ENCODE results near the gene SH3PXD2A.

SH3PXD2A gene

GRCh38 chr10:103716206-103717160 lies 138.9 kb downstream of the SH3PXD2A start:
- DNase-seq = no peak

- no peak for DNase-seq
Observed at GRCh38 chr10:103715430-103715829, 139.9 kb downstream of the SH3PXD2A start.

DNA sequence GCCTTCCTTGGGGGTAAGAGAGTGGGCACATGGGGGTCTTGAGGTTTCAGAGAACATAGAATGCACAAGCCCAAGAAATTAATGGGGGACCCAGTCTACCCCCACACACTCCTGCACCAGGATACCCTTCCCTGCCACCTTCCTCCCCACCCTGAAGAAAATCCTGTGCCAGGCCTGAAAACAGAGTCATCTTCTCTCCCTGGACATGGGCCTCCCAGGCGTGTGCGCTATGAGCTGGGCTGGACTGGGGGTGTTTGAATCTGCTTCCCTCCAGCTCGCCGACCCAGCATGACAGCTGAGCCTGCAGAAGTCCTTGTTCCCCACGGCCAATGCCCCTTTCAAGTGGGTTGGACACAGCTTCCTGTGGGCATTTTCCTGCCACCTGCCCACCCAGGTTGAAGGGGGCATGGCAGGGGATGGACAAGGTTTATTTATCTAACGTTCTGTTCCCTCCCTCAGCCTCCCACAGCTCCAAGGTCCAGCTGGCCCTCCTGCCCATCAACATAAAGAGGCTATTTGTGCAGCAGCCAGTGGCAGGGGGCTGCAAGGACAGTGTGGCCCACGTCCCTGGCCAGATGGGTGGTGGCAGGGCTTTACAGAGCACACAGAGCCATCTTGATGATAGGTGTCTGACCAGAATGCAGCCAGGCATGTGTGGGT lies 141.0 kb downstream of the SH3PXD2A start:
- no peak for DNase-seq

DNA sequence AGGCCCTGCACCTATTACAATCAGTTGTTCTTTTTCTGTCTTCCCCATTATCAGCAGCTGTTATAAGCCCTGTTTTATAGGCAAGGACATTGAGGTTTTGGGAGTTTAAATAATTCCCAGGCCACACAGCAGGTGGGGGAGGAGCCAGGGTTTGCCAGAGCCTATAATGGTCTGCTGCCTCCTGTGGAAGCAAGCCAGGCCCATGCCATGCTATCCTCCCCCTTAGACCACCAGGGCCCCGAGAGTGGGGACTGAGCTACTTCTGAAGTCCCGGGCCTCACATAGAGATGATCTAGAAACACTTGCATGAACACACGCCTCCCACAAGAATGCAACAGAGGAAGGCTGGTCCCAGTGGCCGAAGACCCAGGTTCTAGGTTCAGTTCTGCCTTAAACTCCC lies 141.7 kb downstream of the SH3PXD2A start:
- DNase-seq = no peak

DNA sequence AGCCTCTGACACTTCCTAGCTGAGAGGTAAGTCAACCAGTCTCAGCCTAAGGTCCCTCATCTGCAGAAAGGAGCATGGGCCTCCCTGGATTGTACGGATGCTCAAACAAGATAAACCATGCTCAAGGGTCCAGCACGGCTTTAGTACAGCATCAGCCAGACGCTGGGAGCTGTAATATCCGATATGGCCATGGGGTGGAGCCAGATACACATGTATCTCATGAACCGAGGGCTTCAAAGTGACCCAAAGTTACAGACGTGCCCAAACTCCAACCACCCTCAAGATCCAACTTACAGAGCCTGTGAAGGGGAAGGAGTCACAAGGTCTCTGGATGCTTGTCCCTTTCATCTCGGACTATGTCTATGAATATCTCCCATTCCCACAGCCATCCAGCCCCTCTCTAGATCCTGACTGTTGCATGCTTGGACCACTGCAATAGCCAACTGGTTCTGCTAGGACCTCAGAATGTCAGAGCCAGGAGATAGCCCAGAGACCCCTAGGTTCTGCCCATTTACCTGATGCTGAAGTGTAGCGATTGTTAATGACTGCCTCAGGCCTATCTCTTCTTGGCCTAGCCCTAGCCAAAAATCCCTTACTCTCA lies 142.4 kb downstream of the SH3PXD2A start:
- DNase-seq = peak; percentile 81

- no peak for DNase-seq
Observed at GRCh38 chr10:103712146-103712545, 143.2 kb downstream of the SH3PXD2A start.

GRCh38 chr10:103711351-103711994 lies 143.9 kb downstream of the SH3PXD2A start:
- no peak for DNase-seq

GRCh38 chr10:103710490-103710889 lies 144.9 kb downstream of the SH3PXD2A start:
- no peak for DNase-seq

DNA sequence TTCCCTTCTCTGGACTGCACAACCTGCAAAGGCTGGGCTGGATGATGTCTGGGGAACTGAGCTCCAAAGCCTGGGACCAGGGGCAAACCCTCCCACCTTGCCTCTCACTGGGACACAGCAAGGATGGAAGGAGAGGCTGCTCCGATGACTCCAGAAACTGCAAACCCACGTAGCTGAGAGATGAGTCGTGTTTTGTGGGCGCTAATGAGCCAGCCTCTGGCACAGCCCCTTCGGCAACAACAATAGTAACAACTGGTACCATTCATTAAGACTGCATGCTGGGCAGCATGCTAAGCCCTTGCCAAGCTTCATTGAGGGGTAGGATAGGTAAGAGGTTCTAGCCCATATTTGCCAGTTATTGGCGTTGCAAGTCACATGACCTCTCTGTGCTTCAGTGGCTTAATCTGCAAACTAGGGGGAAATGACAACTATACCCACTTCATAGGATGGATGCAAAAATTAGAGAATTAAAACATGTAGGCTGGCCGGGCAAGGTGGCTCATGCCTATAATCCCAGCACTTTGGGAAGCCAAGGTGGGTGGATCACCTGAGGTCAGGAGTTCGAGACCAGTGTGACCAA lies 145.9 kb downstream of the SH3PXD2A start:
- no peak for DNase-seq

- DNase-seq = no peak
Observed at GRCh38 chr10:103708627-103709288, 146.6 kb downstream of the SH3PXD2A start.

DNA sequence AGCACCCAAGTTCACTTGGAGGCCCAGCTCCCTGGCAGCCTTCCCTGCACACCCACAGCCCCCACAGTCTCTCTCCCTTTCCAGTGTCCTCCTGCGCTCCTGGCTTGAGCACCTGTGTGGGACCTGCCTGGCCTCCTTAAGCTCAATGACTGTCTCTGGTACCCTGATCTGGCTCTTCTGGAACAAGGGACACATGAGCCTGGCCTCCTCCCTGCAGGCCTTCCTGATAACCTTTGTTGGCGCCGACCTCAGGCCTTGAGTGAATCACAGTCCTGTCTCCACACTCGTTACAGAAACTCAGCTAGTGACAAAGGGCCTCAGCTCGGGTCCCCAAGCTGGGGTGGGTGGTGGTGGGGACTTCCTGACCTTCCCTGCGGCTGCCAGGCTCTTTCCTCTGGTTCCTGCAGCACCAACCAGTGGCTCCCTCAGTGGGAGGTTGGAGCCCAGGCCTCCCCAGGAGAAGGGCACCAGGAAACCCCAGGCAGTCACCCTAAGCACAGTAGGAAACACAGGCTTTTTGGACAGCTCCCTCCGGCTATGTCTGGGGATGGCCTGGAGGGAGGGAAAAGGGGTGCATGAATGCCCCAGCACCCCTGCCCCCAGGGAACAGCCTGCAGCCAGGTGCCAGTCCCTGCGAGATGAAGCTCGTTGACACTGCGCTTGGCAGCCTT lies 147.3 kb downstream of the SH3PXD2A start:
- no peak for DNase-seq

- no peak for DNase-seq
Observed at GRCh38 chr10:103706762-103707161, 148.6 kb downstream of the SH3PXD2A start.

DNA sequence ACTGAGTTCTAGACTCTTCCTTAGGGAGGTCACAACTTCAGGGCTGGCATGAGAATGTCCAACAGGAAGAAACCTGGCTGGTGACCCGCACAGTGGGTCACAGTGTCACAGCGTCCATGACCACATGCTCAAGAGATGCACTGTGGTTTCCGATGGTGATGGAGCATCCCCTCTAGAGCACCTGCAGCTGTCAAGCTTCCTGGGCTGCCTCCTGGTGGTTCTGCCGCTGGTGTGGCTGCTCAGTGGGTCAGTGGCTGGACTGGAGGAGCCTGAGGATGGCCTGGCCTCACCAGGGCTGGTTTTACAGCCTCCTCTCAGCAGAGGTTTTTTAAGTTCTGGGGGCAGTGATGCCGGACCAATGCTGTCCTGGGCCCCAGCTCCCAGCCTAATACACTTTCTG lies 149.3 kb downstream of the SH3PXD2A start:
- DNase-seq = no peak

DNA sequence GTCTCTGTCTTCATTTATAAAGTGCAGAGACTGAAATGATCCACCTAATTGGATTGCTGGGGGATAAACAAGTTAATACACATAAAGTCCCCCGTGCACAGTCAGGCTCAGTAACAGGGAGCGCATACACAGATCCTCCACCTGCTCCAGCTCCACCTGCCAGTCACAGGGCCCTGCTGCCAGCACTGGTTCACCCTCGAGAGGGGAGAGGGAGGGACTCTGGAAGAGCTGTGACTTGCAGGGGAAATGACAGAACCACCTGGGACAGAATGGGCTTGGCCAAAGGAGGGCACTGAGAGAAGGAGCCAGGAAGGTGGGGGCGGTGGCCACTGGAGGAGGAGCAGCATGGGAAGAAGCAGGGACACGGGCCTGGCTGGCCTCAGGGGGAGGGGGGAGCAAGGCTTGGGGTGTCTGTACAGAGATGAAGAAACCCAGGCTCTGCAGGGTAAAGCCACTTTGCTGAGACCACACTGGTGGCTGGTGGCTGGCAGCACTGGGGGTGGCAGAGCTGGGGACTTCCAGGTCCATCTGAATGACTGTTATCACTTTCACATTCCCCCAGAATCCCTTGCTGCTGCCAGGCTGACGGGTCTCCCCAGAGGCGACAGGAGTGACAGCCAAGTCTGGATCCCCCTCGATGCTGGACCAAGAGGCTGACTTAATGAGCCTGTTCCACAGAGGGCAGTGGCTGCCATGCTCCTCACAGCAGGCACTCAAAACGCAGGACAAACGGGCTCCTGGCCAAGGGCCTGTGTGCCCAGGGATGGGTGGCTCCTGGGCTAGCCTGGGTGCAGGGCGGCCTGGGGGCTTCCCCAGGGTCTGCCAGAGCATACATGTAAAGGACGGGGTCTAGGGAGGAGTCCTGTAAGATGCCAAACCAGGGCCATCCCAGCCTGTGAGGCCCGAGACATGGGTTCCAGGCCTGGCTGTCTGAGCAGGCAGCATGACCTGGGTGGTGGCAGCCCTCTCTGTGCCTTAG lies 151.1 kb downstream of the SH3PXD2A start:
- no peak for DNase-seq

DNA sequence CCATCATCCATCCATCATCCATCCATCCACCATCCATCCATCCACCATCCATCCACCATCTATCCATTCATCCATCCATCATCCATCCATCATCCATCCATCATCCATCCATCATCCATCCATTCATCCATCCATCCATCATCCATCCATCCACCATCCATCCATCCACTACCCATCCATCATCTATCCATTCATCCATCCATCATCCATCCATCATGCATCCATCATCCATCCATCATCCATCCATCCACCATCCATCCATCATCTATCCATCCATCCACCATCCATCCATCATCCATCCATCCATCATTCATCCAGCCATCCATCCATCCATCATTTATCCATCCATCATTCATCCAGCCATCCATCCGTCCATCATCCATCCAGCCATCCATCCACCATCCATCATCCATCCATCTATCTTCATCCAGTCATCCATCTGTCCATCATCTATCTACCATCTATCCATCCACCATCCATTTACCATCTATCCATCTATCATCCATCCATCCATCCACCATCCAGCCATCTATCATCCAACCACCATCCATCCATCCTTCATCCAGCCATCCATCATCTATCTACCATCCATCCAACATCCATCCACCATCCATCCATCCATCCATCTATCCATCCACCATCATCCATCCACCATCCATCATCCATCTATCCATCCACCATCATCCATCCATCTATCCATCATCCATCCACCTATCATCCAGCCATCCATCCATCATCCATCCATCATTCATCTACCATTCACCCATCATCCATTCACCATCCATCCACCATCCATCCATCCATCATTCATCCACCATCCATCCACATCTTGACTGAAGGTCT lies 153.8 kb downstream of the SH3PXD2A start:
- DNase-seq = no peak

DNA sequence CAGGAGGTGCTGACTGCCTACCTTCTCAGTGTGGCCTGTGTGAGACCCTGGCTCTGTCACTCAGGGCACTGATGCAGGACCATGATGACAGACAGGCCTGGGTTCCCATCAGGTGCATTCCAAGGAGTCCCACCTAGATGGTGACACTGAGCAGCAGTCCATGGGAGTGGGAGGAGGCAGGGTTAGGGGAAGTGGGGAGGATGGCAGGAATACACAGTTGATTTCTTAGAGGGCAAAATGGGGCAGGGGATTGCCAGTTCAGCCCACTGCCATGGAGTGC lies 155.0 kb downstream of the SH3PXD2A start:
- DNase-seq = no peak

- no peak for DNase-seq
Observed at GRCh38 chr10:103699611-103700435, 155.6 kb downstream of the SH3PXD2A start.

DNA sequence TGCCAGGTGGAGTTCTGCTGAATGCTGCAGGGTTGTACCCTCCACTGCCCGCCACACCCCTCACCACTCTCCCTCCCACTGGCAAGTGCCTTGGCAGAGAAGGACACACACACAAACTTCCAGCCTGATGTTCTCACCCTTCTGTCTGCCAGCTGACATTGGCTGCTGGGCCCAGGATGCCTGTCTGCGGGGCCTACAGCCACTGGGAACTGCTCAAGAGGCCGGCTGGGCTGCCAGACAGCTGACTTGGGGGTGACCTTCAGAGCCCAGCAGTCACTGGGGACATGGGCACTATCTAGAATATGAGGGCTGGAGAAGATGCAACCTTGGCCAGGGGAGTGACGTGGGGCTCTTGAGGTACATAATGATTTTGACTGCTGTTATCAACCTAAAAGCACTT lies 157.1 kb downstream of the SH3PXD2A start:
- DNase-seq = no peak

DNA sequence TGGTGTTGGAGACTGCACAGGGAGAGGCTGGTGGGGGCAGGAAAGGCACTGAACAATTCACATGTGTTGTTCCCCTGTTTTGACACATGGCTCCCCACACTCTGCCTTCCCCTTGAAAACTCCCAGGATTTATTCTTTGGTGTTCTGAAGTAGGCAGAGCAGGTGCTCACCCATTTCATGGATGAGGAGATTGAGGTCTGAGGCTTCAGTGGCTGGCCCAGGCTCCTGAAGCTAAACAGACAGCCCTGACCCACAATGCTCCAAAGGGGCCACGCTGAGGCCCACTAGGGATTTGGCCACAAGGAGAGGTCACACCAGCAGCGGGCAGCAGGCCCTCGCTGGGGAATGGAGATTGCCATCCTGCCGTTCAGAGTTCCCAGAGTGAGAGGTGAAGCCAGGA lies 157.6 kb downstream of the SH3PXD2A start:
- no peak for DNase-seq
